GM13977 (cell line): ENCODE results near the gene TMEM86B.

Source experiments
- DNase-seq: peaks from one replicate; pipeline ENCODE4 v3.0.0; 2012; ENCODE audit warnings: low spot score
- CTCF ChIP-seq: IDR thresholded peaks from 2 replicates; pipeline ENCODE4 v1.5.1; 2012; ENCODE audit warnings: mild to moderate bottlenecking, control low read depth; ENCODE audit not compliant: insufficient read depth; ENCODE audit errors: extremely low read depth, missing control alignments
- in situ Hi-C: fragments of 300-500 bp; cut with MboI; formaldehyde crosslinking; loops from one replicate; pipeline ENCODE4 v1.12.0; 2022; ENCODE audit warnings: low sequenced_read_pairs, low pct_unique_long_range_greater_than_20kb, mixed read lengths, inconsistent platforms; ENCODE audit not compliant: unreplicated experiment

The TMEM86B gene

DNA sequence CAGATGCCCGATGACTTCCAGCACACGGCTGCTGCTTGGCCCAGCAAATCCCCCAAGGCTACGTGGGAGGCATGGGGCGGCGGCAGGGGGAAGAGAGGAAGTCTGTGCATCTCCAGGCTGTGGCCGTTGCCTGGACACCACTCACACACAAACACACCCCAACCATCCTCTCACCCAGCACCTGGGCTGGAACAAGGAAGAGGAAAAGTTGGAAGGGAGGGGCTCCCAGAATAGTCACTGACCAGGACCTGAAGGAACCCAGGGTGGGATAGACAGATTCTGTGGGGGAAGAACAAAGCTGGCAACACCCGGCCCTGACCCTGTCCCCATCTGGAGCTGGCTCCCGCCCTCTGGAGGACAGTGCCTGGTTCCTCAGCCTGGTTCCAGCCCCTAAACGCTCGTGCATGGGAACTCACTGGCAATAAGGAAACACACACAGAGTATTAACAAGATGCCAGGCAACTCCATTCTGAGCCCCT is 19.1 kb upstream of the TMEM86B start:
- no peak for DNase-seq
- in situ Hi-C loops, result no loop called here
- TF ChIP-seq CTCF, result no peak

GRCh38 chr19:55246462-55247451 is 18.2 kb upstream of the TMEM86B start:
- TF ChIP-seq CTCF, result no peak
- in situ Hi-C loops, result no loop called here
- DNase-seq, result no peak

DNA sequence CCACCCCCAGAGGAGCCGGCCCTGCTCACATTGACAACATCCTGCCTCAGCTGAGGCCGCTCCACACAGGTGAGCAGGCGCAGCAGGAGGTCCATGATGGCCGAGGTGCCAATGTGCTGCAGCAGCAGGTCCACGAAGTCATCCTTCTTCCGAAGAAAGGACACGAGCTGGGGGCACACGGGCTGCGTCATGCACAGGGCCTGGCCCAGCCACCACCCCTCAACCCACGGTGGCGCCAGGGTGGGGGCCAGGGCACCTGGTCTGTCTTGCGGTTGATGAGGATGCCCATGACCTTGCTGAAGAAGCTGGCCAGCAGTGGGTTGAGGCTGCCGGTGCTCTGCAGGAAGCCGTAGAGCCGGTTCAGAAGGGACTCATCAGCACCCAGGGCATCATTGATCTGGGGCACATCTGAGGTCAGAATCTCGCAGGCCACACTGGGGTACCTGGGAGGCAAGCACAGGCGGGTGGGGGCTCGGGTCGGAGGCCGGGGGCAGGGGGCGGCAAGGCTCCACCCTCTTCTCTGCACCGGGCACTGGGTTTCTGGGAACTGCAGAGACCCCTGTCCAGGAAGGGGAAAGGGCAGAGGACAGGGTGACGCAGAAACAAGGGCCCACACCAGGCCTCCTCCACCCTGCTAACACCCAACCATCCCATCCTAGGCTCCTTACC is 16.8 kb upstream of the TMEM86B start:
- no peak for DNase-seq
- in situ Hi-C loops, result no loop called here
- no peak for TF ChIP-seq CTCF

DNA sequence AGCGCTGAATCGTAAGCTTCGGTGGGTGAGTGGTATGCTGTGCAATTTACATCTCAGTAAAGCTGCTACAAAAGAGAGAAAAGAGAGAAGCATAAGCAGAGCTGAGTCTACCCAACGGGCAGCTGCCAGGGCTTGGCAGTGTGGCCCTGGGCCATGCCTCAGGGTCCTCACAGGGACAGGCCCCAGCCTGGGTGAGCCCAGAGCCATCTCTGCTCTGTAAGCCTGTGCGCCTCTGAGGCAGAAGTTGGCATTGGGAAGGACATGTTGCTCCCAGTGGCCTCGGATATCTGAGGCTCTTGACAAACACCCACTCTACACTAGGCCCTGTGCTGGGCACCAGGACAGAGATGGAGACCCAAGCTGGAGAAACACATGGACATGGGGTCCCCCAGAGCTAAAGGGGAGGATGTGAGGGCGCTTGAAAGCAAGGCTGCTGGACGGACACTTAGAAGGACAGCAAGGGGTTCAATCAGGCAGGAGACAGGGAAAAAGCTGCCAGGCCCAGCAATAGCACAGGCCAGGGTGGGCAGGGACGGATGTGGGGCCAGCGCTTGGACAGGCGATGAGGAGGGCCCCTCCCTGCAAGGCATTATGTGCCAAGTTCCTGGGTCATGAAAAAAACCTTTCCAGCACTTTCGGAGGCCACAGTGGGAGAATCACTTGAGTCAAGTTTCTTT is 15.6 kb upstream of the TMEM86B start:
- no peak for DNase-seq
- TF ChIP-seq CTCF, result no peak
- in situ Hi-C loops, result no loop called here

- in situ Hi-C loops, result no loop called here
- no peak for TF ChIP-seq CTCF
- DNase-seq, result no peak
Measured at GRCh38 chr19:55242517-55242916, 14.0 kb upstream of the TMEM86B start.

DNA sequence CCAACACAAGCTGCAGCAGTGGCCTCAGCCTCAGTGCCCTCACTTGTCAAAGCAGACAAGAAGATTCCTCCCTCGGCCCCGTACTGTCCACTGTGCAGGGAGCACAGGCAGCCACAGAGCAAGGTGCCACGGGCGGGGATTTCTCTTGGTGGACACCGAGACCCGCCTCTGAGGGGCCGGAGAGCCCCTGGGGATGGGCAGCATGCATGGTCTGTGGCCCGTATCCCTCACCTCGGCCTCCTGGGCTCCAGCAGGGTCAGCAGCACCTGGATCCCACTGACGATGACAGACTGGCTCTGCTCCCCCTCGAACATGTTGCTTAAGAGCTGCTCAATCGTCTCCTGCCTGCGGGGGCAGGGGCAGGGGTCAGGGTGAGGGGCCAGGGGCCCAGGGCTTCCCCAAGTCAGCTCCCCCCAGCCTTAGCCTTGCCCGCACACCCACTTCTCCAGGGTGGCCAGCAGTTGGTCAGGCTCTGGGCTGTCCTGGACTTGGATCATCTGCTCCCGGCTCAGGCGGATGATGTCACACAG is 13.4 kb upstream of the TMEM86B start:
- DNase-seq, result no peak
- in situ Hi-C loops, result no loop called here
- no peak for TF ChIP-seq CTCF
